H4 (cell line): ENCODE data around the gene AADAT. TPM values are rescaled to one million over a fixed set of nuclear protein-coding genes. Genes with fewer than 3 reads are reported as not detected.
A peak's percentile ranks its signal among the peaks of the same experiment; 100 is the strongest.

Source experiments
- DNase-seq: peaks from one replicate; pipeline ENCODE4 v3.0.0-alpha.2; 2015; ENCODE audit warnings: low spot score
- total RNA-seq: library from RNA; depleted of rRNA; stranded (reverse); fragments of >200 nt; shearing (Covaris generic); gene quantifications from 2 replicates; pipeline ENCODE4 v1.2.3, GENCODE V29; 2014; rRNA removed

The AADAT gene
- total RNA-seq, 1 experiment from 2014 or later, result 5.0 TPM

DNA sequence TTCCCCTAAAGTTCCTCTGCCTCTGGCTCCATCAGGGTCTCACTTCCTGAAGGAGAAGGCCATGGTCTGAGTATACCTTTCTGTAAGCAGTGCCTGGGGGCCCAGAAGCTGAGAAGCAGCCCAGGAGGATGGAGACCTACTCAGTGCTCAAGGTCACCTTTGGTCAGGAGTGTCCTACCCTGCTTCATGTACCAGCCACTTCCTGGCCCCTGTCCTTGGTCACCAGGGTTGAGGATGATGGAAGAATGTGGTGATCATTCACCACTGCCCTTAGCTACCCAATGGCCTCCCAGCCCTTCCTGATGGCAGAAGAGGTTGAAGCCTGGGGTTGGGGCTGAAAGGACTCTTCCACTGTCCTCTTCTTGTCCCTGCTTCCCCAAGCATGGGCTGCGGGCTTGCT is 54.5 kb downstream of the AADAT start:
- no peak for DNase-seq

DNA sequence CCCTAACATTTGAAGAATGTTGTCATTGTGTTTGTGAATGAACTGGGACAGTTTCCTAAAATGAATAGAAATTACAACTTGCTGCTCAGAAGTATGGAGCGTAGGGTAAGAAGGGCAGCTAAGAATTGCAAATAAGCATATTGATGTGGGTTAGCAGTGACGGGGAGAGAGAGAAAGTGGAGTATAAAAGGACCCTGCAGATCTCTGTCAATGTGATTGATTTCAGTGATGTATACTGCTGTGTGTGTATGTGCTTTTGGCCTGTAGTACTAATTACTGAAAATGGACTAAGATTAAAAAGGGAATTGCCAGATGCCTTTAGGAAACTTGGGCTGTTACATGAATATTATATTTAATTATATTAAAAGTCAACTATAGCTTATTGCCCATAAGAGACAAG is 55.8 kb downstream of the AADAT start:
- DNase-seq, result no peak

DNA sequence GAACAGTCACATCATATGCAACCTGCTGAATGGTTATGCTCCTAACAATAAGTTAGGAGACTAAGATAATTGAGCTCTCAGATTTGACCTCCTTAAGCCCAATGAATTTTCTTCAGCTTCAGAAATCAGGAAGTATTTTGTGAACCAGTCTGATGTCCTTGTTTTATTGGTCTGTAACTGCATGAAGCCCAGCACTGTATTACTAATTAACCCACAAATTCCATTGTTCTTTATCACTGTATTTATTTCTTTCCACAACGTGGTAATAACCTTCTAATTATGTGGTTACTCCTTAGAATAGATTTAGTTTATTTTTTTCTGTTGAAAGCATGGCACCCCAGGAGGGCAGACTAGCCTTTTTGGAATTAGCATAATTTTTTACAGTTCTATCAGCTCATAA is 59.6 kb downstream of the AADAT start:
- no peak for DNase-seq

DNA sequence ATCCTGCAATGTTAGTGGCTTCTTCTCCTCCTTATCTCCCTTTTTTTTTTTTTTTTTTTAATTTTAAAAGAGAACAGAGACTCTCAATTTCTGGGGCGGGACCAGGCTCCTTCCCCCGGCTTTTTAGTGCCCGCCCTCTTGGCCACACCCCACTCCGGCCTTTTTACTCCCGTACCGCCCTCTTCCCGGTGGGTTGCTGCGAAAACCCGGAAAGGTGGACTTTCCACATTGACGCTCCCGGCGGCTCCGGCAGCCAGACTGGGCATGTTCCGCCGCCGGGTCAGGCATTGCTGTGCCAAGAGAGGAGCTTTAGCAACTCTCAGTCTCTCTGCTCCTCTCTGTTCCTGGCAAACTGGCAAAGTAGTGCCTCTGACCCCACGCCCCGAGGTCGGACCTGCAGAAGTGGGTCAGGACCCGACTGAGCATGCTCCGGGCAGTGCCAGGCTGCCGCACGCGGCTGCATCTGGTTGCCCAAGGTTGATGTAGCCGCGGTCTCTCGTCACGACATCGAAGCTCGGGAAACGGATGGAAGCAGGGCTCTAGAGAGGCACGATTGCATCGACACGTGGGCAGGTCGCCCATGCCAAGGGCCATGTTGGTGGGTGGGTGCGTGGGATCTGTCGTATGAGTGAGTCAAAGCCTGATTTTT is 62.5 kb downstream of the AADAT start:
- peak; percentile 79 for DNase-seq

GRCh38 chr4:170026253-170027021 is 63.3 kb downstream of the AADAT start, which contains the start of gene MFAP3L:
Gene MFAP3L (minus strand): TSS chr4:170026395. CDS start chr4:170005877, 20,518 bp downstream.
- DNase-seq, result peak; percentile 66

GRCh38 chr4:170025523-170026252 is 64.1 kb downstream of the AADAT start:
- no peak for DNase-seq

DNA sequence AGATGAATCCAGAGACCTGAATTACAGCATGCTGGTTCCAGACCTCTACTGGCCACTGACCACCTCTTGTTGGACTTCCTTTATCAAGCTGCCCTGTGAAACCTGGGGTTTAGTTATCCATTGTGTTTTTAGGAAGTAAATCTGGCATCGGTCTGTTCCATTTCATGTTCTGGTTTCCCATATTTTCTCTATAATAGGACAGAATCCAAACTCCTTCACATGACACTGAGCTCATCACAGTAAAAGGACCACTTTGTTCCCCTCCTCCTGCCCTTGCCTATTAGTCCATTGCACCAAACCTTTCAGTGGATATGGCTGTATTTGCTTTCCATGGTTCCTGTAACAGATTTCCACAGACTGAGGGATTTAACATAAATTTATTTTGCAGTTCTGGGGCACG is 67.5 kb downstream of the AADAT start:
- no peak for DNase-seq

DNA sequence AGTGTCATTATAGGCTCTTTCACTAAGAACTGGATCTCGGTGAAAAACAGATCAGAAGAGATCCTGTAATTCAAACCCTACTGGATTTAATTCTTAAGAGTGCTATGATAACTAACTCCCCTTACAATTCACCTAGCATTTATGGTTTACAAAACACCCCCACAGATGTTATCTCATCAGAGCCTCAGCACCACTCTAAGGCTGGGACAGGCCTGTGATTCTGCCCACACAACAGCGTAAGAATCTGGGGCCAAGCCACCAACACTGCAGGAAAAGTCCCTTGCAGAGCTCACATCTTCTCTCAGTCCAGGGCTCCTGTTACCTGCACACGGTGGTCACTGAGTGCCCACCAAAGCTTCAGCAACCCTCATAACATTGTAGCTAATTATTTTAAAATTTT is 72.5 kb downstream of the AADAT start:
- no peak for DNase-seq

- no peak for DNase-seq
These were observed 74.5 kb downstream of the AADAT start for GRCh38 chr4:170015285-170015684.

- DNase-seq, result peak; percentile 68
These were observed 75.3 kb downstream of the AADAT start for GRCh38 chr4:170014359-170015011.

DNA sequence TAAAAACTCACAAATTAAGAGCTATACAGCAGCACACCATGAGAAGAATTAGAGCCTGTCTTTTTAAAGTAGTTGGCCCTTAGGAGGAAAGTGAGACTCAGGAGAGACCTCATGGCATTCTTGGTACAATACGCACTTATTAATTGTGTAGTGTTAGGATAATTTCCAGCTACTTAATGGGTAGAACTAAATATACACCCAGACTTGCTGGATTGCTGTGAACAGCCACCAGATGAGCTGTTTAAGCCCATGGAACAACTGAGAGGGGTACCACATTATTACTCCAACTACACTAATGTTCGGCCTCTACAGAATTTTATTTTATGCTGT is 77.2 kb downstream of the AADAT start:
- no peak for DNase-seq

GRCh38 chr4:170011921-170012628 is 77.7 kb downstream of the AADAT start:
- no peak for DNase-seq

Other genes starting within 250 kb of the AADAT start
- gene MFAP3L, start 63.6 kb downstream of the AADAT start, total RNA-seq, result 3.6 and 4.3 TPM in 2 replicates